ENCODE data around the gene GRIK2. TPM values are rescaled to one million over a fixed set of nuclear protein-coding genes. Genes with fewer than 3 reads are reported as not detected.

Gene GRIK2
- total RNA-seq, 3 donors from 2014 or later (not counting 1 experiment from before 2014, with no cell fraction given) = not detected

- Mint-ChIP-seq H3K27me3 (ENCODE audit: low read depth in 2 of 2) (no peaks in the 10 kb centered on the region), H3K27ac (no peak overlapping the region), H3K36me3 (peaks cover 4% of the 10 kb centered on the region), H3K9me3 (peaks cover 13 to 16% of the 10 kb centered on the region in 2 donors), H3K4me1 (no peaks in the 10 kb centered on the region), H3K4me3 (no peak overlapping the region)
- Histone ChIP-seq H3K27me3 (ENCODE audit: control insufficient read depth, insufficient read depth, low read length) (no peaks in the 10 kb centered on the region), H3K4me1 (ENCODE audit: control insufficient read depth, insufficient read depth, low read length) (no peaks in the 10 kb centered on the region), H3K27ac (ENCODE audit: low read length) (no peak overlapping the region), H3K4me3 (ENCODE audit: low read length) (no peak overlapping the region), H3K9me3 (ENCODE audit: control insufficient read depth, insufficient read depth, low read length) (no peaks in the 10 kb centered on the region), H3K36me3 (ENCODE audit: control insufficient read depth, insufficient read depth, low read length) (no peaks in the 10 kb centered on the region)
- ATAC-seq (no peak), DNase-seq (no peak)
- intact Hi-C loops (cut with micrococcal nuclease) = no loop called here
- WGBS (ENCODE audit: insufficient coverage) = 13% methylated on average over 1 of the region's 1 CpG
- TF ChIP-seq CTCF (IDR thresholded peaks at IDR 0.05) = no peak
These were observed 150.3 kb downstream of the GRIK2 start for GRCh38 chr6:101543796-101544195.

DNA sequence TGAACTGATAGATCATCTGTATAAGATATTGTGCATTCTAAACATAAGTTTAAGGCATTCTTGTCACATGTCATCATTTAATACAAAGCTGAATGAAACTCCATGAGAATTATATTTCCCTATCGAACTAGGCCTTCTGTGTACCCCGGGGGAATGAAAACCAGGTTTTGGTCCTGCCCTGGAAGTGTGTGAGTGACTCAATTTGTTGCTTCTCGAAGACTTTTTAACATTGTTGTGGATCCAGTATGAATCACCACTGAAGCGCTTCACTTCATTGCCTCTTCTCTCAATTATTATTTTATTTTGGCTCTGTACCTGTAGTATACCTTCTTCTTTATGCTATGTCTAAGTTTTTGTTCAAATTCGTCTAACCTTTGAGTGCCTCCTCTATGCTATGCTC, 150.8 kb downstream of the GRIK2 start:
- Mint-ChIP-seq H3K9me3 (peaks cover 13 to 18% of the 10 kb centered on the region in 2 donors), H3K36me3 (peaks cover 8% of the 10 kb centered on the region), H3K4me3 (no peak overlapping the region), H3K4me1 (no peaks in the 10 kb centered on the region), H3K27ac (no peak overlapping the region), H3K27me3 (ENCODE audit: low read depth in 2 of 2) (no peaks in the 10 kb centered on the region)
- intact Hi-C loops (cut with micrococcal nuclease) = no loop called here
- TF ChIP-seq CTCF (IDR thresholded peaks at IDR 0.05) = no peak
- Histone ChIP-seq H3K4me1 (ENCODE audit: control insufficient read depth, insufficient read depth, low read length) (no peaks in the 10 kb centered on the region), H3K27me3 (ENCODE audit: control insufficient read depth, insufficient read depth, low read length) (no peaks in the 10 kb centered on the region), H3K4me3 (ENCODE audit: low read length) (no peak overlapping the region), H3K27ac (ENCODE audit: low read length) (no peak overlapping the region), H3K36me3 (ENCODE audit: control insufficient read depth, insufficient read depth, low read length) (no peaks in the 10 kb centered on the region), H3K9me3 (ENCODE audit: control insufficient read depth, insufficient read depth, low read length) (no peaks in the 10 kb centered on the region)
- 86% methylated on average over 4 of the region's 5 CpGs for WGBS (ENCODE audit: insufficient coverage)
- DNase-seq (no peak), ATAC-seq (no peak)

- Histone ChIP-seq H3K4me3 (ENCODE audit: low read length) (no peak overlapping the region), H3K4me1 (ENCODE audit: control insufficient read depth, insufficient read depth, low read length) (no peaks in the 10 kb centered on the region), H3K36me3 (ENCODE audit: control insufficient read depth, insufficient read depth, low read length) (no peaks in the 10 kb centered on the region), H3K27ac (ENCODE audit: low read length) (no peak overlapping the region), H3K9me3 (ENCODE audit: control insufficient read depth, insufficient read depth, low read length) (no peaks in the 10 kb centered on the region), H3K27me3 (ENCODE audit: control insufficient read depth, insufficient read depth, low read length) (no peaks in the 10 kb centered on the region)
- intact Hi-C loops (cut with micrococcal nuclease) = no loop called here
- Mint-ChIP-seq H3K4me3 (no peak overlapping the region), H3K27ac (no peak overlapping the region), H3K4me1 (no peaks in the 10 kb centered on the region), H3K36me3 (peaks cover 8% of the 10 kb centered on the region), H3K27me3 (ENCODE audit: low read depth in 2 of 2) (no peaks in the 10 kb centered on the region), H3K9me3 (peaks cover 13 to 18% of the 10 kb centered on the region in 2 donors)
- no peak for DNase-seq
- no peak for TF ChIP-seq CTCF (IDR thresholded peaks at IDR 0.05)
- no peak for ATAC-seq
- WGBS (ENCODE audit: insufficient coverage) = 86% methylated on average over 1 of the region's 3 CpGs
These were observed 151.7 kb downstream of the GRIK2 start for GRCh38 chr6:101545191-101545590.

DNA sequence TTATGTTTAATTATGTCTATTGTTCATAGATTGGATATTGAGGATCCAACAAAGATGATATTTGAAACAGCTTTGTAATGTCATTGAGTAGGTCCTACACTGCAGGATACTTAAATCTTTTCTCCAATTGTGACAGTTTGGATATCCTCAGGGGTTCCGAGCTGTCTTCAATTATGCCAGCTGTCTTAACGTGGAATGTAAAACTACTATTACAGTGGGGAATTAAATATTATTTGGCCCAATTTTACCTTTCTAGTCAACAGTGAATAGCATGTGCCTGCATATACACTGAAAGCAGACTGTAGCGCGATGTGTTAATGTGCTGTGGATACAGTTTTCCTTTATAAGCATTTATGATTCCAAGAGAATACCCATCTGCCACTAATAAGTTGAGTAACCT, 156.9 kb downstream of the GRIK2 start:
- intact Hi-C loops (cut with micrococcal nuclease) = no loop called here
- ATAC-seq = no peak

More for the DNA sequence above, 156.9 kb downstream of the GRIK2 start:
- Histone ChIP-seq H3K4me1 (ENCODE audit: control insufficient read depth, insufficient read depth, low read length) (no peaks in the 10 kb centered on the region), H3K9me3 (ENCODE audit: control insufficient read depth, insufficient read depth, low read length) (no peaks in the 10 kb centered on the region), H3K27me3 (ENCODE audit: control insufficient read depth, insufficient read depth, low read length) (no peaks in the 10 kb centered on the region), H3K27ac (ENCODE audit: low read length) (no peak overlapping the region), H3K36me3 (ENCODE audit: control insufficient read depth, insufficient read depth, low read length) (no peaks in the 10 kb centered on the region), H3K4me3 (ENCODE audit: low read length) (no peak overlapping the region)
- Mint-ChIP-seq H3K4me3 (no peak overlapping the region), H3K36me3 (peaks cover 8% of the 10 kb centered on the region), H3K27me3 (ENCODE audit: low read depth in 2 of 2) (no peaks in the 10 kb centered on the region), H3K4me1 (no peaks in the 10 kb centered on the region), H3K27ac (no peak overlapping the region), H3K9me3 (peaks cover 9 to 11% of the 10 kb centered on the region in 2 donors)
- 76% methylated on average over 2 of the region's 4 CpGs for WGBS (ENCODE audit: insufficient coverage)
- no peak for DNase-seq
- TF ChIP-seq CTCF (IDR thresholded peaks at IDR 0.05) = no peak

All from natural killer cell (primary cell).